Mesothelial cell of epicardium (in vitro differentiated cells): ENCODE data around the gene ACAA1. TPM values are rescaled to one million over a fixed set of nuclear protein-coding genes. Genes with fewer than 3 reads are reported as not detected.

Experiments
- DNase-seq, 2 experiments: peaks; one replicate each; pipeline ENCODE4 v3.0.0; 2021; ENCODE audit warnings: low spot score in 2 of 2; ENCODE audit not compliant: unreplicated experiment in 2 of 2
- H3K27ac Mint-ChIP-seq: 2 replicates; pipeline ENCODE4 v1.8.0; 2021; ENCODE audit warnings: mixed read lengths
- H3K27me3 Mint-ChIP-seq: 2 replicates; pipeline ENCODE4 v1.8.0; 2021; ENCODE audit warnings: low read depth, mixed read lengths
- H3K36me3 Mint-ChIP-seq: 2 replicates; pipeline ENCODE4 v1.8.0; 2021; ENCODE audit warnings: mixed read lengths
- H3K4me1 Mint-ChIP-seq: 2 replicates; pipeline ENCODE4 v1.8.0; 2021; ENCODE audit warnings: mixed read lengths
- H3K4me3 Mint-ChIP-seq: 2 replicates; pipeline ENCODE4 v1.8.0; 2021; ENCODE audit warnings: mild to moderate bottlenecking, moderate library complexity, mixed read lengths
- H3K9me3 Mint-ChIP-seq: 2 replicates; pipeline ENCODE4 v1.8.0; 2021; ENCODE audit warnings: mixed read lengths
- total RNA-seq: library from RNA; stranded (reverse); gene quantifications from 3 replicates; pipeline ENCODE4 v1.2.1, GENCODE V29; 2021
- TF ChIP-seq, protein P1 (sequence below): fragments of 200-600 bp; sonication (generic); IDR thresholded peaks from one replicate; pipeline ENCODE4 v1.5.0; 2021; ENCODE audit warnings: antibody characterized with exemption; ENCODE audit not compliant: unreplicated experiment

ACAA1 gene
- total RNA-seq, 1 donor from 2014 or later = 57.7 TPM

DNA sequence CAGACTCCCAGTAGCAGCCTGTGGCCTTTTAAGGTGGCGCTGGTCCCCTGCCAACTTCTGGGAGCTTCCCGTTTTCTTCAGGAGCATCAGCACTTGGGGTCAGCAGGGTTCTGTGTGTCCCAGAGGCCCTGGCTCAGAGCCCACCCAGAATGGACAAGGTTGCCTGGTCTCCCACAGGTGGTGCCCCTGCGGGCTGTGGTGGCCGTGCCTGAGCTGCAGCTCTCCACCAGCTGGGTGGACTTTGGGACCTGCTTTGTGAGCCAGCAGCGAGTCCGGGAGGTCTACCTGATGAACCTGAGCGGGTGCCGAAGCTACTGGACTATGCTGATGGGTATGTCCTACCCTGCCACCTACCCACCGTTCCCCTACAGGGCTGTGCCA is 15.5 kb downstream of the ACAA1 start:
- DNase-seq = no peak
- peaks cover 24% of the 10 kb centered on the region for H3K36me3 Mint-ChIP-seq
- TF ChIP-seq, protein P1, sequence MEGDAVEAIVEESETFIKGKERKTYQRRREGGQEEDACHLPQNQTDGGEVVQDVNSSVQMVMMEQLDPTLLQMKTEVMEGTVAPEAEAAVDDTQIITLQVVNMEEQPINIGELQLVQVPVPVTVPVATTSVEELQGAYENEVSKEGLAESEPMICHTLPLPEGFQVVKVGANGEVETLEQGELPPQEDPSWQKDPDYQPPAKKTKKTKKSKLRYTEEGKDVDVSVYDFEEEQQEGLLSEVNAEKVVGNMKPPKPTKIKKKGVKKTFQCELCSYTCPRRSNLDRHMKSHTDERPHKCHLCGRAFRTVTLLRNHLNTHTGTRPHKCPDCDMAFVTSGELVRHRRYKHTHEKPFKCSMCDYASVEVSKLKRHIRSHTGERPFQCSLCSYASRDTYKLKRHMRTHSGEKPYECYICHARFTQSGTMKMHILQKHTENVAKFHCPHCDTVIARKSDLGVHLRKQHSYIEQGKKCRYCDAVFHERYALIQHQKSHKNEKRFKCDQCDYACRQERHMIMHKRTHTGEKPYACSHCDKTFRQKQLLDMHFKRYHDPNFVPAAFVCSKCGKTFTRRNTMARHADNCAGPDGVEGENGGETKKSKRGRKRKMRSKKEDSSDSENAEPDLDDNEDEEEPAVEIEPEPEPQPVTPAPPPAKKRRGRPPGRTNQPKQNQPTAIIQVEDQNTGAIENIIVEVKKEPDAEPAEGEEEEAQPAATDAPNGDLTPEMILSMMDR = no peak
- no peak overlapping the region for H3K4me3 Mint-ChIP-seq
- H3K27ac Mint-ChIP-seq = no peak overlapping the region
- H3K9me3 Mint-ChIP-seq = no peaks in the 10 kb centered on the region
- H3K27me3 Mint-ChIP-seq = no peaks in the 10 kb centered on the region
- no peaks in the 10 kb centered on the region for H3K4me1 Mint-ChIP-seq

DNA sequence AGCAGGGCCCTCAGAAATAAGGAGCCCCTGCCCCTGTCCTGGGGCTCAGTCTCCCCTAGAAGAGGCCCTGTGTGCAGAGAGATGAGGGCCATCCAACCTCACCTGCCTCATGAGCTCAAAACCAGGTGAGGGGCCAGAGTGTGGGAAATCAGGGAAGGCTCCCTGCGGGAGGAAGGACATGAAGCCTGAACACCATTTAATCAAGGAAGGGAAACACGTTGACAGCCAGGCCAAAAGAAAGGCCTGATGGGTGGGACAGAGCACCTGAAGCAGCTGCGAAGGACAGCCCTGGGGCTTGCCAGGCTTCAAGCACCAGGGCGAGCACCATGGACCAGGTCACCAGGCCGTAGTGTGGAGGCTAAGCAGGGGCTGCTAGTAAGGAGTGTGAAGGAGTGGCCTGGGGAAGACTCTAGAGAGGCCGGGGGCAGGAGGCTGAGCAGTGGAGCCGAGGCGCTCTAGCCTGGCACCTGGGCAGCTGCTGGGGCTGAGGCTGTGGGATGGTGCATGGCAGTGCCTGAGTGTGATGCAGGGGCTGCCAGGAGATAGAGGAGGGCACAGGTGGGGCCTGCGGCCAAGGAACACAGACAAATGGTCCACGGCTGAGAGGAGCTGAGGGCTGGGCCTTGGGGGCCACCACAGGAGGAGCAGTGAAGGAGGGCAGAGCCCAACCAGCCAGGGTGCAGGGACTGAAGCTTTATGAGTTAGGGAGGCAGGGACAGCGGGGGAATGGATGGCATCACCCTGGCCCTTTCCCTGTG is 16.1 kb downstream of the ACAA1 start:
- H3K4me3 Mint-ChIP-seq = no peak overlapping the region
- DNase-seq = no peak
- H3K36me3 Mint-ChIP-seq = peaks cover 23% of the 10 kb centered on the region
- H3K27ac Mint-ChIP-seq = no peak overlapping the region
- TF ChIP-seq, protein P1 = no peak
- peaks cover 1% of the 10 kb centered on the region for H3K27me3 Mint-ChIP-seq
- no peaks in the 10 kb centered on the region for H3K9me3 Mint-ChIP-seq
- no peaks in the 10 kb centered on the region for H3K4me1 Mint-ChIP-seq

DNA sequence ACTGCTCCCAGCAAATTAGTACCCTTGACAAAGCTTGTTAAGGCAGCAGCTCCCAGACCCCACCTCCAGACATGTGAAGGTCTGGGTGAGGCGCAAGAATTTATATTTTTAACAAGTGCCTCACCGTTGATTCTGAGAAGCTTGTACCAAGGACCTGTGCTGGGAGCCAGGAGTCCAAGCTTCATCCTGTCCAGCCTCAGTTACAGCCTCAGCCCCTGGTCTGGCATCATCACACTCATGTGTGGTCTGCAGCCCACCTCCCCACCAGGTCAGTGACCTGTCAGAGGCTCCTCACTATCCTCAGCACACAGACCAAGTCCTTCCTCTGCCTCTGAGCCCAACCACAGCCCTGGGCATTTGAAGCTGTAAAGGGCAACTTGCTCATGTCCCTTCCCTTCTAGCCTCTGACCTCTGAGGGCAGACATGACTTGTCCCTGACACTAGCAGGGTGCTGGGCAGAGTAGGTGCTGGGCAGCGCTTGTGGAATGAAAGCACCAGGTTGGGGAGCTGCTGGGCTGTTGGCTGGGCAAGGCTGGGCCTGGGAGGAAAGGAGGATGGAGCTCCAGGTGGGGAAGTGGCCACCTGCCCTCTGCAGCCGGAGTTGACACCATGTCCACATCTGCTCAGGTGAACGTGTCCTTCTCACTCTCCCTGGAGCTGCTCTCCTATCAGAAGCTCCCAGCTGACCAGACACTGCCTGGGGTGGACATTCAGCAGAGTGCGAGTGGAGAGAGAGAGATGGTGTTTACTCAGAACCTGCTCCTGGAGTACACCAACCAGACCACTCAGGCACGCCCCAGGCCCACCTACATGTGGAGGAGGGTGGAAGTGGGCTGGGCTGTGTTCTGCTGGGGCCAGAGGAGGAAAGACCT is 16.9 kb downstream of the ACAA1 start:
- Mint-ChIP-seq H3K27me3 (peaks cover 9% of the 10 kb centered on the region), H3K4me1 (no peaks in the 10 kb centered on the region), H3K4me3 (no peak overlapping the region), H3K27ac (no peak overlapping the region), H3K36me3 (peaks cover 17% of the 10 kb centered on the region), H3K9me3 (no peaks in the 10 kb centered on the region)
- no peak for DNase-seq
- TF ChIP-seq, protein P1 = no peak

DNA sequence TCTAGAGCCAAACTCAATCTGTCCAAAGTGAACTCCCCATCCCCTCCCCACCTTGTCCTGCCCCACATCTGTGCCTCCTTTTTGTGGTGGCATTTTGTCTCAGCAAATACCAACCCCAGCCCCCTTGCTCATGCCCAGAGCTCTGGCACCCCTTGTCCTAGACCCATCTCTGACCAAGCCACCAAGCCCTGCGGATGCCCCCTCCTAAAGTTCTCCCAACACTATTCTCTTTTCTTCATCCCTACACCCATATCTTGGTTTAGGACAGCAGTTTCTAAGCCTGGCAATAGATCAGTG is 17.7 kb downstream of the ACAA1 start:
- peaks cover 12% of the 10 kb centered on the region for H3K27me3 Mint-ChIP-seq
- peaks cover 14% of the 10 kb centered on the region for H3K36me3 Mint-ChIP-seq
- no peak overlapping the region for H3K4me3 Mint-ChIP-seq
- TF ChIP-seq, protein P1 = no peak
- no peak for DNase-seq
- no peak overlapping the region for H3K27ac Mint-ChIP-seq
- H3K9me3 Mint-ChIP-seq = no peaks in the 10 kb centered on the region
- H3K4me1 Mint-ChIP-seq = no peaks in the 10 kb centered on the region

DNA sequence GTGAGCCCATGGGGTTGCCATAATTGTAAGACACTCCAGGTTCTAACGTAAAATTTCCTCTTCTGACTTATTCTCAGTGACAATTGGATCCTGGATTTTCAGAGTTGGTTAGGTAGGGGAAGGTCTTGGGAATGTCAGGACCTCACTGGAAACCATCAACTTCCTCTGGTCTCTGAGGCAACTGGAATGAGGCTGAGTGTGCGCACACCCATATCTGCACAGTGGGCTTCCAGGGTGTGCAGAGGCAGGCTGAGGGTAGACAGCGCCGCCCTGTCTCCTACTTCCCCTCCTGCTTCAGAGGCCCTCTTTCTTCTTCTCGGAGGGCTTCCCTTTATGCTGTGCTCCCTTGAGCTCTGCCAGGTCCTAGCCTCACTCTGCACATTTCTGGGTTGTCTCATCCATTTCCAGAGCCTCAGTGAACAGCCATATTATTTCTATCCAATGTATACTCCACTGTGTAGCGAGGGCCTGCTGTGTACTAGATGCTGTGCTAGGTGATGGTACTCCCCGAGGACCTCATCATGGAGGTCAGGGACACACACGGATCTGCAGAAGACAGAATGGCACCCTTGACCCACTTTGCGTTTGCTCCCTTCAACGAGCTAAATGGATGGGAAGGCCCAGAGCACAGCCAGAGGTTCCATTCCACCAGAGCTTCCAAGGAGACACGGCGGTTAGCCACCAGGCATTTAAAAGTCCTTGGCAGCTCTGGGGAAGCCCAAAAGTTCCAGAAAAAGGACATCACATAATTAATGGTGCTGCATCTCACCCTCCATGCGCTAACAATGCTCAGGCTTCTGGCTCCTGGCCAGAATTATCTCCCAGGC is 18.3 kb downstream of the ACAA1 start:
- no peak for DNase-seq
- H3K4me1 Mint-ChIP-seq = no peaks in the 10 kb centered on the region
- TF ChIP-seq, protein P1 = no peak
- H3K36me3 Mint-ChIP-seq = peaks cover 14% of the 10 kb centered on the region
- H3K27ac Mint-ChIP-seq = no peak overlapping the region
- no peak overlapping the region for H3K4me3 Mint-ChIP-seq
- H3K9me3 Mint-ChIP-seq = no peaks in the 10 kb centered on the region
- peaks cover 12% of the 10 kb centered on the region for H3K27me3 Mint-ChIP-seq
